Measurements from ENCODE around the gene KIF19. TPM values are rescaled to one million over a fixed set of nuclear protein-coding genes. Genes with fewer than 3 reads are reported as not detected.
A peak's percentile ranks its signal among the peaks of the same experiment; 100 is the strongest.

KIF19 gene
- total RNA-seq, 2 donors from 2014 or later: 0.27 to 2.4 TPM

DNA sequence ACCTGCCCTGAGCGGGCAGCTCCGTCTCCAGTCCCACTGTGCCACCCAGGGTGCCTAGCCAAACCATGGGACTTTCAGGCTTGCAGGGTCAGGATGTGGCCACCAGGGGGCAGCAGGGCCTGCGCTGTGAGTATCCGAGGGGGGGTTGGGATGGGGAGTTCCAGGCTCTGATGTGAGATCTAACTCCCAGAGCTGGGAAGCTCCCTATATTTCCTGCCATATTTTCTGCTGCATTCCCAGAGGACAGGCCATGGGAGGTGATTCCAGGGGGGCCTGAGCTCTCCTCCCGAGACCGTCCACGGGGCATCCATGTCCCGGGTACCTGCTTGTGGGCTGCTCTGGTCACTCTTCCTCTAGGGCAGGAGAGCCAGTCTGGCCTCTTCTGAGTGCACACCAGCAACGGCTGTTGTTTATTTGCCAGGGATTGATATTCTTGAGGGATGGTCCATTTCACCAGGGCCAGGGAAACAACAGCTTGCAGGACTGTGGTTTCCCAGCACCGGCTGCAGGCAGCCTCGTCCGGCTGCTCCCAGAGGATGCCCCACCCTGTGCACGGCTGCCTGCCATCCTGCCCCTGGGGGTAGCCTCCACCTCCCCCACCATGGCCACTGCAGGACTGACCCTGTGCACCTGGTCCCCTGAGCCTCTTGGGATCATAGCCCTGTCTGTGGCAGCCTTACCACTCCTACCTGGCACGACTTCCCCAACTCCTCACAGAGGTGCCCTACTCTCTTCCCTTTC lies 42.5 kb downstream of the KIF19 start:
- peak; percentile 95 for DNase-seq
- peaks cover 18% of the 10 kb centered on the region for H3K27me3 Mint-ChIP-seq (ENCODE audit: insufficient read depth)

DNA sequence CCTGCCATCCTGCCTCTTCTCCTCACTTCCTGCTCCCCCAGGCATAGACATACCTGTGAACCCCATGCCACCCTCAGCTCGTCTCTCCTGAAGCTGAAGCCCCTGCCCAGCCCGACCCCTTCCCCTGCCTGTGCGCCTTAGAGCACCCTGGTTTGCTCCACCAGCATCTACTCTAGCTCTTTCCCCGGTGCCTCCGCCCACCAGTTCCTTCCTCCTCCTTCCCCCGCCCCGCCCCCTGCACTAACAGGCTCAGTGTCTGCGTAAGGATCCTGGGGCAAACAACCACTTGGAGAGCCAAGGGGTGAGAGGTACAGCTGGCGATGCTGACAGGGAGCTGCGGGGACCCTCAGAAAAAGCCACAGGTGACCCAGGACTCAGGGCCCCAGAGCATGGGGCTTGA lies 43.2 kb downstream of the KIF19 start:
- H3K9me3 ChIP-seq (ENCODE audit: control insufficient read depth, low read length): no peaks in the 10 kb centered on the region
- 51 to 60% methylated on average over 2 to 10 of the region's 10 CpGs for WGBS, 2 experiments (ENCODE audit: insufficient coverage in 1 of 2, insufficient read length in 1 of 2)
- H3K4me1 Mint-ChIP-seq: peaks cover 4% of the 10 kb centered on the region
- H3K4me3 Mint-ChIP-seq: no peak overlapping the region
- no peak overlapping the region for H3K27ac Mint-ChIP-seq
- no peaks in the 10 kb centered on the region for H3K9me3 Mint-ChIP-seq
- H3K9ac ChIP-seq (ENCODE audit: extremely low read depth, low read length, poor library complexity, severe bottlenecking): no peak overlapping the region
- DNase-seq: peak; percentile 90
- H3K4me3 ChIP-seq (ENCODE audit: low read length): no peak overlapping the region
- TF ChIP-seq, protein P1, sequence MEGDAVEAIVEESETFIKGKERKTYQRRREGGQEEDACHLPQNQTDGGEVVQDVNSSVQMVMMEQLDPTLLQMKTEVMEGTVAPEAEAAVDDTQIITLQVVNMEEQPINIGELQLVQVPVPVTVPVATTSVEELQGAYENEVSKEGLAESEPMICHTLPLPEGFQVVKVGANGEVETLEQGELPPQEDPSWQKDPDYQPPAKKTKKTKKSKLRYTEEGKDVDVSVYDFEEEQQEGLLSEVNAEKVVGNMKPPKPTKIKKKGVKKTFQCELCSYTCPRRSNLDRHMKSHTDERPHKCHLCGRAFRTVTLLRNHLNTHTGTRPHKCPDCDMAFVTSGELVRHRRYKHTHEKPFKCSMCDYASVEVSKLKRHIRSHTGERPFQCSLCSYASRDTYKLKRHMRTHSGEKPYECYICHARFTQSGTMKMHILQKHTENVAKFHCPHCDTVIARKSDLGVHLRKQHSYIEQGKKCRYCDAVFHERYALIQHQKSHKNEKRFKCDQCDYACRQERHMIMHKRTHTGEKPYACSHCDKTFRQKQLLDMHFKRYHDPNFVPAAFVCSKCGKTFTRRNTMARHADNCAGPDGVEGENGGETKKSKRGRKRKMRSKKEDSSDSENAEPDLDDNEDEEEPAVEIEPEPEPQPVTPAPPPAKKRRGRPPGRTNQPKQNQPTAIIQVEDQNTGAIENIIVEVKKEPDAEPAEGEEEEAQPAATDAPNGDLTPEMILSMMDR (conservative IDR thresholded peaks at IDR 0.05): no peak
- no peaks in the 10 kb centered on the region for H3K36me3 ChIP-seq (ENCODE audit: control insufficient read depth, insufficient read depth, low read length)
- H3K36me3 Mint-ChIP-seq (ENCODE audit: low read depth): no peaks in the 10 kb centered on the region
- no peak overlapping the region for H3K27ac ChIP-seq (ENCODE audit: low read depth, low read length)
- H3K4me1 ChIP-seq (ENCODE audit: control insufficient read depth, insufficient read depth, low read length): no peaks in the 10 kb centered on the region
- peaks cover 16% of the 10 kb centered on the region for H3K27me3 Mint-ChIP-seq (ENCODE audit: insufficient read depth)
- no peaks in the 10 kb centered on the region for H3K27me3 ChIP-seq (ENCODE audit: control insufficient read depth, insufficient read depth, low read length, poor library complexity, severe bottlenecking)

More for the DNA sequence above, 42.5 kb downstream of the KIF19 start:
- Histone ChIP-seq H3K4me3 (ENCODE audit: low read length) (no peak overlapping the region), H3K36me3 (ENCODE audit: control insufficient read depth, insufficient read depth, low read length) (no peaks in the 10 kb centered on the region), H3K9me3 (ENCODE audit: control insufficient read depth, low read length) (no peaks in the 10 kb centered on the region), H3K27me3 (ENCODE audit: control insufficient read depth, insufficient read depth, low read length, poor library complexity, severe bottlenecking) (no peaks in the 10 kb centered on the region), H3K27ac (ENCODE audit: low read depth, low read length) (no peak overlapping the region), H3K9ac (ENCODE audit: extremely low read depth, low read length, poor library complexity, severe bottlenecking) (no peak overlapping the region), H3K4me1 (ENCODE audit: control insufficient read depth, insufficient read depth, low read length) (no peaks in the 10 kb centered on the region)
- TF ChIP-seq, protein P1 (conservative IDR thresholded peaks at IDR 0.05): peak; percentile 94
- no peaks in the 10 kb centered on the region for H3K36me3 Mint-ChIP-seq (ENCODE audit: low read depth)
- WGBS, 2 experiments (ENCODE audit: insufficient coverage in 1 of 2, insufficient read length in 1 of 2): 52 to 64% methylated on average over 3 to 14 of the region's 14 CpGs
- H3K4me1 Mint-ChIP-seq: peaks cover 2% of the 10 kb centered on the region
- no peak overlapping the region for H3K4me3 Mint-ChIP-seq
- H3K9me3 Mint-ChIP-seq: no peaks in the 10 kb centered on the region
- no peak overlapping the region for H3K27ac Mint-ChIP-seq

DNA sequence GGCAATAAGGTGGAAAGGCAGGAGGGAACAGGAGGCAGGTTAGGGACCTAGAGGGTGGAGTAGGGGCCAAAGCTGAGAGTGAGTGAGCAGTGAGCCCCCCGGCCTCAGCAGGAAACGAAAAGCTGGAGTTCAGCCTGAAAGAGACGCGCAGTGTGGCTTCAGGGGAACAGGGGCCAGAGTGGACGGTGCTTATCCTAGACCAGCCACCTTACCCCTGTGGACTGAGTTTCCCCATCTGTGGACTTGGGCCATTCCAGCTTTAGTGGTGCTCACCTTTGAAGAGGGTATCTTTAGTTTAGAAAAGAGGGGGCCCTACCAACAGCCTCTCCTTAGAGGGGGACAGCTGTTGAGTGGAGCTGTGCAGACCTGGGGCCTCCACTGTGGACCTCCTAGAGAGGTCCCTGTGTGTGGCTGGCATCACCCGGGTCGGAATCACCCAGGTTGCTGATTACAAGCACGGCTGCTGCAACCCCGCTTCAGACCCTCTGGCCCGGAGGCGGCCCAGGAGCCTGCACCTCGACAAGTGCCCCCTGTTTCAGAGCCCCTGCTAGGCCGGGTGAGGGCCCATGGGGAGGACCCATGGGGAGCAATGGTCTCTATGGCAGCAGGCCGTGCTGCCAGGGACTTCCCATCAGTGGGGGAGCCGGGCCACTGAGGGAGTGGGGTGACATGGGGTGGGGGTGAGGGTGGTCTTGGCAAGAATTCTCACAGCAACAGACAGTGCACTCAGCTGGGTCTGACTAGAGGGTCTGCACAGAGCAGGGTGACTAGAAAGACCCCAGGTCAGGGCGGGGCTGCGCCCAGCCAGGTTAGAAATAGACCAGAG lies 43.9 kb downstream of the KIF19 start:
- H3K4me3 Mint-ChIP-seq: no peak overlapping the region

More for the DNA sequence above, 43.9 kb downstream of the KIF19 start:
- Mint-ChIP-seq H3K27me3 (ENCODE audit: insufficient read depth) (peaks cover 21% of the 10 kb centered on the region), H3K27ac (no peak overlapping the region), H3K36me3 (ENCODE audit: low read depth) (no peaks in the 10 kb centered on the region), H3K4me1 (peaks cover 4% of the 10 kb centered on the region), H3K9me3 (no peaks in the 10 kb centered on the region)
- TF ChIP-seq, protein P1 (conservative IDR thresholded peaks at IDR 0.05): no peak
- no peaks in the 10 kb centered on the region for H3K4me1 ChIP-seq (ENCODE audit: control insufficient read depth, insufficient read depth, low read length)
- DNase-seq: no peak
- WGBS, 2 experiments (ENCODE audit: insufficient coverage in 1 of 2, insufficient read length in 1 of 2): 89 to 96% methylated on average over 14 to 17 of the region's 17 CpGs
- H3K36me3 ChIP-seq (ENCODE audit: control insufficient read depth, insufficient read depth, low read length): no peaks in the 10 kb centered on the region
- no peaks in the 10 kb centered on the region for H3K27me3 ChIP-seq (ENCODE audit: control insufficient read depth, insufficient read depth, low read length, poor library complexity, severe bottlenecking)
- no peaks in the 10 kb centered on the region for H3K9me3 ChIP-seq (ENCODE audit: control insufficient read depth, low read length)
- H3K27ac ChIP-seq (ENCODE audit: low read depth, low read length): no peak overlapping the region
- H3K9ac ChIP-seq (ENCODE audit: extremely low read depth, low read length, poor library complexity, severe bottlenecking): no peak overlapping the region
- H3K4me3 ChIP-seq (ENCODE audit: low read length): no peak overlapping the region

Measured in endodermal cell (in vitro differentiated cells).